ENCODE data around the gene CCDC116.
"Not testable (repeated sequence)": the region's sequence is repeated elsewhere in the genome, so short reads cannot be mapped to it uniquely, and the experiment has no call there.

CCDC116 gene, protein sequence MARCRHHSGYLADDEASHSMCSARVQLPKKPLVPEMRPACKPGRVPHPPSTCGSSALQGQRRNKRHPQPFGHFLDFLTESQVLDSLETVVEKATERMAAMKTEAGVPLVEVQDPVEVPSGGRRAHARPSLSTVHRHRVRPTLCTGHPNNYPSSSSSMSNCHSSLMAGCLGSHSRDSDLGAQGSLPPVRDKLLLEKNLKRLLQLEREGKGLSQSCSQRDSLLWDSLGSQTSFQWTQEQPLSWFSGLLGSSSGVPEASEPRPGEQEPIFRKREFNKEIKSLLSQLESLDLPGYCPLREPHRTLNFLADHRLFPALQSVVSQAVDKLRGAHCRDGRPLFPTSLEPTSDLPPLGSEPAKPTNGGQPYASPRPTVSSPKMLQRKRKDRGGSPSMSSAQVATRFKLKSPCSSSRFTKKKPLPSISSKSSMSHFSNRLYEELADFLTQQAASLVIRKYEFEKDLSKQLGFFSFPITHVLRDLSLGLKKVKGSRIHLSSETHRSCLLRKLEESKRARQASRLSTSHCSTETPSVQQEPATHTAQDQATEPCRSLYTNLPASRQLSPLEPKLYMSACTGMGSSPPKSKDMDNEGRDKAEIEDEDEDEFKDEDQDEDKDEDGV

DNA sequence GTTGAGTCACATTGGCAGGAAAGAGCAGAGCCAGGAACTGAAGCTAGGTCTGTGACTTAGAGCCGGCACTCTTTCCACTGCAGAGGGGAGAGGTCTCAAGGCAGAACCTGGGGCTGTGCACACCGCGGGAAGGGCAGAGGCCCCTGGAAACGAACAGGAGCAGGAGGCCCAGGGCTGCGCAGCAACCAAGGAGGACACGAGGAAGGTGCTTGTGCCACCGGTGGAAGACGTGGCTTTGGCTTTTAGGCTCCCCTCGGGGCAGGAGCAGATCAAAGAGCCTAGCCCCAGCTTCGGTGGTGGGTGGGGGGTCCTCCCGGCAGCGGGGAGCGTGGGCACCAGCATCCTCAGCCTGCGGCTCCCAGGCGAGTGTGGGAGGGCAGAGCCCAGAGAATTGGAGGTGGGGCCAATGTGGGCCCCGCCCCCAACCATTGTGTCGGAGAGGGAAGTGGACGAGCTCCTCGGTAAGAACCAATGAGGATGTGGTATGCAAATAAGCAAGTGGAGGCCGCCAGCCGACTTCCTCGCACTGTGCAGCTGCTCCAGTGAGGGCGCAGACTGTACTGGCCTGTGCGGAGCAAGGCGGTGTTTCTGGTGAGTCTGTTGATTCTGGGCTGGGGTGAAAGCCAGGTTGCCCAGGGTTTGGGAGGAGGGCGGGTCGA is at the start of gene CCDC116:
CCDC116 (plus strand) TSS at position 524 of the 659 bp plus-strand sequence. CDS start 422 bp downstream, outside the sequence.
- DNase-seq = peak in 2 of 4 experiments; percentile 23 to 36

DNA sequence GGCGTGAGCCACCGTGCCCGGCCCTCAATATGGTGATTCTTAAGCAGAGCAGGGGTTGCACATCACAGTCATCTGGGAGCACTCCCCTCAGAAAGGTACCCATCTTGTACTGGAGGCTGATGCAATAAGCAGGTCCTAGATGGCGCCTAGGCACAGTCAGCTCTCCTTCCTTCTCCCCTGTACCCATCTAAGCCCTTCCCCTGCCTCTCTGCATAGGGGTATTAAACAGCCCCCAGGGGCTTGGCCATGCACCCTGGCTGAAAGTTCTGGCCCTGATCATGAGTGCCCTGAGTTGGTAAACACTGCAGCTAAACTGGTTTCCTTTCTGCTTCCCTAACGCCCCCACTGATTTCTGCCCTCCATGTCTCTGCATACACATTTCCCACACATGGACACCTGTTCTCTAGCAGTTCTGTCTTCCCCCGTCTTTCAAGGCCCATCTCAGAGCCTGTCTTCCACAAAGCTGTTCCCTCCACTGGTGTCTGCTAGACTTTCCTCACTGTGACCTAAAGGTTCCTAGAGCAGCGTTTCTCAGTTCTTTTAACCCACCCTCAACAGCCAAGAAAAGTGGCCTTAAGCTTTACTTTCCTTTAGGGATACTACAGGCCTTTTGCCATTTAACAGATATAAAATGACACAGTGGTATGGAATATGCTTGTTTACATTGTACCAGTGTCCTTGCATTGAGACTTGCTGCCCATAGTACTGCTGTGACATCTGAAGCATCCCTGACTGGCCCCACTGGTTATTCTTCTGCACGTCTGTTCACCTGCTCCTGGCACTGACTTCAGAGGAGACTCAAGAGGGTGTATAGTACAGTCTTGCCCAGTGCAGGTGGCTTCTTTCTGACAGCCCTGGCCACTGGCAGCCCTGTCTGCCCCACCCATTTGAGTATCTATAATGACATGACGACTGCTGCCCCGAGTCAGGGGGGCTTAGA is 49.5 kb upstream of the CCDC116 start:
- no peak for DNase-seq

DNA sequence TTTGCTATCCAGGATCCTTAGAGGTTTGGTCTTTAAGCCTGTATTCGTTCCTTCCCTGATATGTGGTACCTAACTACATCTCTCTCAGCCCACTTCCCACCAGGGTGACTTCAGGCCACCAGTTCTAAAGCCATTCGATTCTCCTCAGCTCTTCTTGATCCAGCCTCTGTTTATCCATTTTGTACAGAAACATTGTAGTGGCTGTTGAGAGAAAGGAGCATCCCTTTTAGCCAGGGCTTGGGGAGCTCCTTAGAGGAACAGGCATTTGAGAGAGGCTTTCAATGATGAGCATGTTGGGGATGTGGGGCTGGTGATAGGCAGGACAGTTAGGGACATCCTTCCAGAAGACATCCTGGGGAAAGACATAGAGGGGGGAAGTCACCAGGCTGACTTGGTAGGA is 47.2 kb upstream of the CCDC116 start:
- DNase-seq = no peak

DNA sequence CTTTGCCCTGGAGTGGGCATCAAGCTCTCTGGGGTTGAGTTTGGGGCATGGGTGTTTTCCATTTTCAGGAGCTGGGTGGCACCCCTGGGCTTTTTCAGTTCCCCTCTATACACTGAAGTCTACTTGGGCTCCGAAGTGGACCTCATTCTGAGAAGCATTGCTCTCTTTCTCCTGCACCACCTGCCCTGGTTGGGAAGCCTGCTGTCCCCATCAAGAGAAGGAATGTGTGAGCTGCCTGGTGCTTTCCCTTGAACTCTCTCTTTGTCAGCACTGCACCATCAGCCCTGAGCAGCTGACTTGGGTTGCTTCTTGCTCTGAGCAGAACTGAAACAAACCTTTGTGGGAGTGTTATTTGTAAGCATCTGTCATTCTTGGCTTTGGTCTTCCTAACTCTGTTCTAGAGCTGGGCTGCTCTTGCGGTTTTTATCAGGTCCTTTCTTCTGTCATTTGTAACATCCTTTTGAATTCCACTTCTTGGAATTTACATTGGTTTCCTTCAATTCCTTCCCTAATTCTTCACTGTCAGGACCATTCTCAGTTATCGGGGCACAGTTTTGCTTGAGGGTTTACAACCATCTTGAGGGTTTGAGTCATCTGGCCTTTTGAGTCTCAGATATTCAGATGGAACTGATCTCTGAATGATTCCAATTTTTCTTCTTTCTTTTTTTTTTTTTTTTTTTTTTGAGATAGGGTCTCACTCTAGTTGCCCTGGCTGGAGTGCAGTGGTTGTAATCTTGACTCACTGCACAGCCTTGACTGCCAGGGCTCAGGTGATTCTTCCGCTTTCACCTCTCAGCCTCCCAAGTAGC is 44.6 kb upstream of the CCDC116 start:
- no peak for DNase-seq

DNA sequence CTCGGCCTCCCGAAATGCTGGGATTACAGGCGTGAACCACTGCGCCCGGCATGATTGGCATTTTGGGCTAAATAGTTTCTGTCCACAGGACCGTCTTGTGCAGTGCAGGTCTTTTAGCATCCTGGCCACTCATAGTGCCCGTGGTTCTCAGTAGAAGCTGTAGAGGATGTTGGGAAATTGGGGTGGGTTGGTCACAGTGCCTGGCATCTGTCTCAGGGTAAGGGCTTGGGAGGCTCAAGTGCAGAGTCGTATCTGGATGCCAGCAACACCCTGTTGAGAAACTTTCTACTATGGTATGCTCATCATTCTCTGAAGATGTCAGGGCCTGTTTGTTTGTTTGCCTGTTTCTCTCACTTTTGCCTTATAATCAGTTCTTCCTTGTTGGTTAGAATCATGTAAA is 43.2 kb upstream of the CCDC116 start:
- no peak for DNase-seq

DNA sequence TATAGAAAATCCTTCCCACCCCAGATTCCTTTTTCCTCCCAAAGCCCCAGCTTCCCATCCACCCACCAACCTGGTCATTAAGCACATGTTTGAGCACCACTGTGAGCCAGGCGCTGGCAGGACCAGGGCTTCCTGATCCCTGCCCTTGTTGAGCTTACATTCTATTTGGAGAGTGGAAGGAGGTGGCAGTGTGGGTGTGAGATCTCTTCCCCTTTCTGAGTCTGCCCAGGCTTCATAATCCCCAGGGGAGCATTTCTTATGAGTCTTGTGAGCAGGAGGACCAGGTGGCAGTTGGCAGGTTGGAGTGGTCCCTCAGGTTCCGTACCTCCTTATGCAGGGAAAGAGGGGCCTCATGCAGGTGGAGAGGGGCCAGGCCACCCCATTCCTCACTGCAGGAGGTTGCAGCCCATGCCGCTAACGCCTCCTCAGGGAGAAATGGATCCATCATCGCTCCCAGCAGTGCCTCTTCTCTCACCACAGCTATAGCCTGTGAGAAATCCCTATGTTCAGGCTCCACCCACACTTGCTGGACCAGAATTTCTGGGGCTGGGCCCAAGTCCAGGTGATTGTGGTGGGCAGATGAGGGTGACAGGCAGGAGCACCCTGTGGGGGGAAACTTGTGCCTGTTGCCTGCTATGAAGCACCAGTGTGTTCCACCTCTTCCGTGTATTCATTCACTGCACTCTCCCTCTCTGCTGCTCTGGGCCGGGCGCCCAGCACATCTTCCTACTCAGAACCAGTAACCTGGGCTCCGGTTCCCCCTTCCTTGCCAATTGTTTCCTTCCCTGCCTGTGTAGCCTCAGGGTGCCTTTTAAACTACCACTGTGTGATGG is 41.5 kb upstream of the CCDC116 start:
- no peak for DNase-seq

DNA sequence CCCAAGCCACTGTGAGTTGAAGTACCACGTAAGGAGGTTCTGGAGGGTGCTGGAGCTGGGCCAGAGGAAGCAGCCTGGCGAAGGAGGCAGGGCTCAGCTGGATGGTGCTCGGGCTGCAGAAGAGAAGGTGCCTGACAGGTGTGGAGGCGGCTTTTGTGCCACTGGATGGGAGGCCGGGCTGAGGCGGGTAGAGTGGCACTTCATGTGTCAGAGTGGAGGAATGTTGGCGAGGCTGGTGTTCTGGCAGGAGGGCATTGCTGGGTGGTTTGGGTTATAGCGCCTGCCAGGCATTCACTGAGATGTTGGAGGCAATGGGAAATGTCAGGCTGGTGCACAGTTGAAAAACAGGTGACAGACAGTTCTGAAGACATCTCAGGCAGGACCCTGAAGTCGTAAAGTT is 40.9 kb upstream of the CCDC116 start:
- DNase-seq = no peak

DNA sequence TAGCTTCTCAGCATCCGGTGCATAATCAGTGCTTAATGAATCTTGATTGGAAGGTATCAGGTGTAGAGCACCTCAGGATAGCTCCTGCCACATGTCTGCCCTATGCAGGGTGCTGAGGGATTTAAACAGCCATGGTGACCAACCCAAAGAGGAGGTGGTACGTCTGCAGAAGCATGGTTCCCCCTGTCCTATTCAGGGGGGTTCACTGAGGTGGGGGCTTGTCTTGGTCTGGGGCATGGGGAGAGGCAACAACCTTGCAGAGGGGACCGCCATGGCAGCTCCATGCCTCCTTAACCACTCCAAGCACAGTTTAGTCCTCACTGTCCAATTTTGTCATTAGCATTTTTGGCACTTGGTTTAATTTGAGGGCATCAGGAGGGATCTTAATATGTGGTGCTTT is 40.1 kb upstream of the CCDC116 start:
- DNase-seq = no peak

DNA sequence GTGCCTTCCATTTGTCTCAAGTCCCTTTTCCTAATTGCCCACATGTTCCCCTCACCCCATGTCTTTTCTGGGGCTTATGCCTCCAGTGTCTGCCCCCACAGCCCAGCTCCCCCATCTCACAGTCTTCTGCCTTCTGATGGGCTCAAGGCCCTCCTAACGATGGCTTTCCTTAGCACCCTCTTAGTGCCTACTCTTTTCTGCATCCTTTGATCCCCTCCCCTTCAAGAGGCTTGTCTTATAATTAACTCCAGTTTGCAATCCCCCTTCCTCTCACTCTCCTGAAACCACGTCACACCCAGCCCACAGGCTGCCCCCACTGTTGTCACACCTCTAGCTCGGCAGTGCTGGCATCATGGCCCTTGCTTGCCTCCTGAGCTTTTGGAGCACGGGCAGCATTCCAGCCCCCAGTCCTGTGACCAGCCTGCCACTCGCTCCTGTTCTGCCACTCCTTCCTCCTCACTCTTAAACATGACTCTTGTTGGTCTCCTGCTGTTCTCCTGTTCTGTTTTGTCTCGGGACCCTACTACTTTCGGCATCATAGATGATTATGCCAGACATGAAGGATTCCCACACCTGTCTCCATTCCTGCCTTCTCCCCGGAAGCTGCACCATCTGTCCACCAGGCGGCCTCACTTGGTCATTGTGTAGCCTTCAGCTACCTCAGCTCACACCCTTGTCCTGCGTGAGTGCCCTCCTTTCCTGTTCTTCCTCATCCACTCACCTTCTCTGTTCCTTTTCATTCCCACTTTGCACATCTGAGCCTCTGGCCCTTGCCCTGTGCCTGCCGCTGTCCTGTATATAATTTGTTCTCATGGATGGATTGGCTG is 38.9 kb upstream of the CCDC116 start:
- no peak for DNase-seq

DNA sequence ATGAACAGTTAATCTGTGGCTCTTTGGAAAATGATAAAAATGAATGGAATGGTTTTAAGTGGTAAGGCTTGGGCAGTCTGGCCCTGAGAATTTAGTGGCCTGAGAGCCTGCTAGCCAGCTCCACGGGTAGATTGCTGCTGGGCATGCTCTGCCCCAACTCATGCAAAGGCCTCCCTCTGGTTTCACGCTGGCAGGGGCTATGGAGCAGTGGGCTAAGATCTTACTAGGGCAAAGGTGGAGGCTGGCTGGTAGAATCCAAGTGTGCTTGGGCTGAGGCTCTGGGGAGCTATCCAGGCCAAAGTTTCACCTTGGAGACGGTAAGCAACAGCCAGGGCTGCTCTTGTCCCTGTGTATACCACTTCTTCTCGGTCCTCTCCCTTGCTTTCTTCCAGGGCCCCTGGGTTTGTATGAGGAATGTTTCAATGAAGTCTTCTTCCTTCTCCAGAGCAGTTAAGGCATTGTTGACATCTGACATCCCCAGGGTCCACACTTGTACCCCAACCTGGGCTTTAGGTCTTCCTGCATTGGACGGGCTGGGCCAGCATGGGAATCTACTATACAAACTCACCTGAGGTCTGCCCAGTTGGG is 37.6 kb upstream of the CCDC116 start:
- DNase-seq = no peak

DNA sequence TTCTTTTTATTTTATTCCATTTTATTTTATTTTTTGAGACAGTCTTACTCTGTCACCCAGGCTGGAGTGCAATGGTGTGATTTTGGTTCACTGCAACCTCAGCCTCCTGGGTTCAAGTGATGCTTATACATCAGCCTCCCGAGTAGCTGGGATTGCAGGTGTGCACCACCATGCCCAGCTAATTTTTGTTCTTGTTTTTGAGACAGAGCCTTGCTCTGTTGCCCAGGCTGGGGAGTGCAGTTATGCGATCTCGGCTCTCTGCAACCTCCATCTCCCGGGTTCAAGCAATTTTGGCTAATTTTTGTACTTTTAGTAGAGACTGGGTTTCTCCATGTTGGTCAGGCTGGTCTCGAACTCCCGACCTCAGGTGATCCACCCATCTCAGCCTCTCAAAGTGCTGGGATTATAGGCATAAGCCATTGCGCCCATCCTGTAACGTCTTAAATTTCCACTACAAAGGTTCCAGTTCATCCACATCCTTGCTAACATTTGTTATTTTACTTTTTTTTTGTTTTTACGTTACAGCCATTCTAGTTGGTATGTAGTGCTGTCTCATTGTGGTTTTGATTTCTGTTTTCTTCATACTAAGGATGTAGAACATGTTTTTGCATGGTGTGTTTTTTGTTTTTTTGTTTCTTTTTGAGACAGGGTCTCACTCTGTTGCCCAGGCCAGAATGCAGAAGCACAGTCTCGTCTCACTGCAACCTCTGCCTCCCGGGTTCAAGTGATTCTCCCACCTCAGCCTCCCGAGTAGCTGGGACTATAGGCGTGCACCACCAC is 36.0 kb upstream of the CCDC116 start:
- not testable (repeated sequence) for DNase-seq

DNA sequence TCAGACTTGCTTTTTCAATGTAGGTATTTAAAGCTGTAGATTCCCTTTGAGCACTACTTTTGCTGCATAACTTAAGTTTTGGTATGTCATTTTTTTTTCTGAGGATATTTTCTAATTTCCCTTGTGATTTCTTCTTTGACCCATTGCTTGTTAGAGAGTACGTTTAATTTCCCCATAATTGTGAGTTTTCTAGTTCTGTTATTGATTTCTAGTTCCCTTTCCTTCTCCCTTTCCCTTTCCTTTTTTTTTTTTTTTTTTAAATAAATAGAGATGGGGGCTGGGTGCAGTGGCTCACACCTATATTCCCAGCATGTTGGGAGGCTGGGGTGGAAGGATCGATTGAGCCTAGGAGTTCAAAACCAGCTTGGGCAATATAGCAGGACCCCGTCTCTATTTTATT is 34.3 kb upstream of the CCDC116 start:
- no peak for DNase-seq

DNA sequence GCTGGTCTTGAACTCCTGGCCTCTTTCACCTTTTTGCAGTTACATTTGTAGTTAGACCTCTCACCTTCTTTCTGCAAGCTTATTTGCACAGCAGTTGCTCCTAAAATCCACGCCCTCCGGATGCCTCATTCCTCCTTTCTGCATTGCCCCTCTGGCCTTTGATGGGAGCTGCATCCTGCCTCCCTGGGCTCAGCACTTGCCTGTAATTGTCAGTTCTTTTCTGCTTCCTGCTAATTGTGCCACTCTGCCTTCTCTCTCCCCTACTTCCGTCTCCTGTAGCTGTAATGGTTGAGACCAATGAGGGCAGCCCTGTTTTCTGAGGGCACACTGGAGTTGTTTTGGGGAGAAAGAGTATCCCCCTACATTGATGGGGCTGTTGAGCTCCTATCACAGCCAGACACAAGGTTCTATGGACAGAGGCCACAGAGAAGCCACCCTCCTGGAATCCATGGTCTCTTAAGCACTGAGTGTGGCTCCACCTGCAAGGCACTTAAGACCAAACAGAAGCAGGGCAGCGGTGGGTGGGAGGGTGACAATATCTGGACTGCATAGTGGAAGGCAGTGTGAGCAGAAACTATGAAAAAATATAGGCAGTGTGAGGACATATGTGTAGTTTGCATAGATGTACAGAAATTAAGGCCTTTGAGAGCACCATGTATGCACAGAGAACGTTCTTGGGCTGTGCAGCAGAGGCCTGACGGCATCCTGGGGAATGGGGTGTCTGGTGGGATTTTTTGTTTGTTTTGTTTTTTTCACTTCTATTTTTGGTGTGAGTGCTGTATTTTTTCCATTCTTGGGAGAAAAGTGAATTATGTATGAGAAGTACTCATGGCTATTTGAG is 33.3 kb upstream of the CCDC116 start:
- no peak for DNase-seq

DNA sequence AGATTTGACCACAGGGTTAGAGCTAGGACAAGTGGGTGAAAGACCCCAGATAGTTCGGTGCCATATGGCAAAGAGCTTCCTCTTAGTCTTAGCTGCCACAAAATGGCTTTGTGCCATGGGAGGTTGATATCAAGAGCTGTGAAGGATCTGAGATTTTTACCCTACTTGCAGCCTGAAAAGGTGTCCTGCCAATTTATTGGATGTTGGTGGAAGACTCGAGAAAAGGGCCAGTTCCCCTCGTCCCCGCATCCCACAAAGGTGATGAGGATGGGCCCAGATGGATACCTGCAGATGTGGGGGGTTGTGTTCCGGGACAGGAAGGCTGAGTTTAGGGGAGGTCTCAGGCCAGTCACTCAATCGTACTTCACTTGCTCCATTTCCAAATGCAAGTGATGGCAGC is 30.0 kb upstream of the CCDC116 start:
- no peak for DNase-seq

DNA sequence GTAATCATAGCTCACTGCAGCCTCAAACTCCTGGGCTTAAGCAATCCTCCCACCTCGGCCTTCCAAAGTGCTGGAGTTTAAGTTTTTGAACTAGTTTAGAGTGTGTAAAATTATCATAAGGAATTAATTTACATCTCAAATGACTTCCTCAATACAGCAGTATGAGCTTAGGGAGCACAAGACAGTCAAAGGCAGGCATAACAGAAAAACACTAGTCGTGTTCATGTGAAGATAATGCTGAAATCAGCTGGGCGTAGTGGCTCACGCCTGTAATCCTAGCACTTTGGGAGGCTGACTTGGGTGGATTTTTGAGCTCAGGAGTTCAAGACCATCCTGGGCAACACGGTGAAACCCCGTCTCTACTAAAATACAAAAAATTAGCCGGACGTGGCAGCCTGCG is 28.6 kb upstream of the CCDC116 start:
- DNase-seq = no peak

DNA sequence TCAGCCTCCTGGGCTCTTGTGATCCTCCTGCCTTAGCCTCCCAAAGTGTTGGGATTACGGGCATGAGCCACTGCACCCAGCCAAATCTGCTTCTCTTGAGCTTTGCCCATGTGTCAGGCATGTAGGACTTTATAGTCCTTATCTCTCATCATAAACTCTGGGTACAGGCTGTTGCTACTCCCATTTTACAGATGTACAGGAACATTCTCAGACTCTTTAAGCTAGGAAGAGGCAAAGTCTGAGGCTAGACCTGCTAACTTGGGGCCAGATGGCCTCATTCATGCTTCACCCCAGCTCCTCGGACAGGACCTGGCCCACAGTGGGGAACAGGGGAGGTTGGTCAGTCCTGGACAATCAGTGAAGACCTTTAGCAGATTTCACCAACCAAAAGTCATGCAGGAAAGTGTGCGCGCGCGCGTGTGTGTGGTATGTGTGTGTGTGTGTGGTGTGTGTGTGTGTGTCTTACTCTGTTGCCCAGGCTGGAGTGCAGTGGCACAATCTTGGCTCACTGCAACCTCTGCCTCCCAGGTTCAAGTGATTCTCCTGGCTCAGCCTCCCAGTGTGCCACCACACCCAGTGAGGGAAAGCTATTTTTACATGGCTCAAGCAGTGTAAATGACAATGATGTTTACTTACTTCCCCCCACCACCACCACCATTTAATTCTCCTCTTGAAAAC is 26.5 kb upstream of the CCDC116 start:
- no peak for DNase-seq

DNA sequence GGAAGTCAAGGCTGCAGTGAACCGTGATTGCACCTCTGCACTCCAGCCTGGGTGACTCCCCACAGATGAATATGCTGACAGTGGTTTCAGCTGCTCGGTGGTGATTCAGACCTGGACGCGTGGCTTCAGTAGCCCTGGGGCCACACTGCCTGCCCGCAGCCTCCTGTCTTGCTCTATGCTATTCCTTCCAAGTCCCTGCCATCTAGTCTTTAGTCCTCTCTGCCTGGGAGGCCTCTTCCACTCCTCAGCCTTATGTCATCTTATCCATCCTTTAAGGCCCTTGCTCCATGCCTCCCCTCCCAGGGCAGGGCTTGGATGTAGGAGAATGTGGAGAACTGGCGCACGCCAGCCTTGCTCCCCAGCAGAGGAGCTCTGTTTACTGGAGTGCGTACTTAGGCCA is 25.8 kb upstream of the CCDC116 start:
- no peak for DNase-seq

All from activated CD4-positive, CD25-positive, alpha-beta regulatory T cell (primary cell).